ENCODE data around the gene PSMC1. TPM values are rescaled to one million over a fixed set of nuclear protein-coding genes. Genes with fewer than 3 reads are reported as not detected.

The PSMC1 gene
- total and polyA plus RNA-seq, 10 of the 15 experiments (the other 5 are each of a cell fraction or from before 2014, with no cell fraction given) = 97.4 to 286 (median 209) TPM

- ChIA-PET SMC1A (ENCODE audit: uncharacterized antibody, unreplicated experiment) (no interaction called here), CTCF (no interaction called here), RAD21 (ENCODE audit: unreplicated experiment) (no interaction called here), POLR2A (no interaction called here)
- H3K27ac ChIP-seq (ENCODE audit: control insufficient read depth, insufficient read depth) = no peak overlapping the region
- no peak overlapping the region for H3K9ac ChIP-seq (ENCODE audit: control insufficient read depth, insufficient read depth, low read length)
- BruUV-seq (replicated peaks) = no TSS peak
- ATAC-seq = no peak
- no peak overlapping the region for H3K4me2 ChIP-seq (ENCODE audit: control insufficient read depth, insufficient read depth)
- no peaks in the 10 kb centered on the region for H3K79me2 ChIP-seq (ENCODE audit: control insufficient read depth, insufficient read depth, low read length)
- intact Hi-C loops (cut with micrococcal nuclease; ENCODE audit: unreplicated experiment) = no loop called here
- no peaks in the 10 kb centered on the region for H3K4me1 ChIP-seq (ENCODE audit: control insufficient read depth, insufficient read depth, low read length)
- FAIRE-seq = no peak
- H3K4me3 ChIP-seq = no peak overlapping the region
- no peak for DNase-seq (ENCODE audit: low read depth, low spot score)
- in situ Hi-C loops (cut with MboI) = no loop called here
- H3K27me3 ChIP-seq (replicated peaks in 1 of 2; ENCODE audit: control insufficient read depth in 2 of 2, insufficient read depth in 2 of 2, low read length in 1 of 2) = no peaks in the 10 kb centered on the region
- no peak overlapping the region for H2AFZ ChIP-seq (ENCODE audit: control insufficient read depth, low read depth, low read length)
- no peaks in the 10 kb centered on the region for H4K20me1 ChIP-seq (ENCODE audit: control insufficient read depth, insufficient read depth)
- no peaks in the 10 kb centered on the region for H3K36me3 ChIP-seq (ENCODE audit: control insufficient read depth in 2 of 2, insufficient read depth in 2 of 2, low read length in 1 of 2)
- H3K9me3 ChIP-seq (replicated peaks; ENCODE audit: control insufficient read depth, insufficient read depth, low read length) = peaks cover 13% of the 10 kb centered on the region; the same call in 2 of the 3 replicates
- no peak for TF ChIP-seq ZNF592 (IDR thresholded peaks at IDR 0.05)
- TF ChIP-seq NR2C1 (IDR thresholded peaks at IDR 0.05) = no peak
- no peak for TF ChIP-seq EED (IDR thresholded peaks at IDR 0.05; ENCODE audit: low read depth)
- TF ChIP-seq TBL1XR1 (IDR thresholded peaks at IDR 0.05; ENCODE audit: low read depth, low read length) = no peak
- TF ChIP-seq SMAD5 (IDR thresholded peaks at IDR 0.05; ENCODE audit: low read depth) = no peak
- TF ChIP-seq, protein P1, sequence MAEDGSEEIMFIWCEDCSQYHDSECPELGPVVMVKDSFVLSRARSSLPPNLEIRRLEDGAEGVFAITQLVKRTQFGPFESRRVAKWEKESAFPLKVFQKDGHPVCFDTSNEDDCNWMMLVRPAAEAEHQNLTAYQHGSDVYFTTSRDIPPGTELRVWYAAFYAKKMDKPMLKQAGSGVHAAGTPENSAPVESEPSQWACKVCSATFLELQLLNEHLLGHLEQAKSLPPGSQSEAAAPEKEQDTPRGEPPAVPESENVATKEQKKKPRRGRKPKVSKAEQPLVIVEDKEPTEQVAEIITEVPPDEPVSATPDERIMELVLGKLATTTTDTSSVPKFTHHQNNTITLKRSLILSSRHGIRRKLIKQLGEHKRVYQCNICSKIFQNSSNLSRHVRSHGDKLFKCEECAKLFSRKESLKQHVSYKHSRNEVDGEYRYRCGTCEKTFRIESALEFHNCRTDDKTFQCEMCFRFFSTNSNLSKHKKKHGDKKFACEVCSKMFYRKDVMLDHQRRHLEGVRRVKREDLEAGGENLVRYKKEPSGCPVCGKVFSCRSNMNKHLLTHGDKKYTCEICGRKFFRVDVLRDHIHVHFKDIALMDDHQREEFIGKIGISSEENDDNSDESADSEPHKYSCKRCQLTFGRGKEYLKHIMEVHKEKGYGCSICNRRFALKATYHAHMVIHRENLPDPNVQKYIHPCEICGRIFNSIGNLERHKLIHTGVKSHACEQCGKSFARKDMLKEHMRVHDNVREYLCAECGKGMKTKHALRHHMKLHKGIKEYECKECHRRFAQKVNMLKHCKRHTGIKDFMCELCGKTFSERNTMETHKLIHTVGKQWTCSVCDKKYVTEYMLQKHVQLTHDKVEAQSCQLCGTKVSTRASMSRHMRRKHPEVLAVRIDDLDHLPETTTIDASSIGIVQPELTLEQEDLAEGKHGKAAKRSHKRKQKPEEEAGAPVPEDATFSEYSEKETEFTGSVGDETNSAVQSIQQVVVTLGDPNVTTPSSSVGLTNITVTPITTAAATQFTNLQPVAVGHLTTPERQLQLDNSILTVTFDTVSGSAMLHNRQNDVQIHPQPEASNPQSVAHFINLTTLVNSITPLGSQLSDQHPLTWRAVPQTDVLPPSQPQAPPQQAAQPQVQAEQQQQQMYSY (CRISPR knock-in tag; IDR thresholded peaks at IDR 0.05) = no peak
- no peak for TF ChIP-seq CBX5 (IDR thresholded peaks at IDR 0.05; ENCODE audit: low read depth)
- no peak for TF ChIP-seq SIX5 (IDR thresholded peaks at IDR 0.05; ENCODE audit: low read depth, low read length, severe bottlenecking)
- no peak for TF ChIP-seq SMARCA5 (IDR thresholded peaks at IDR 0.05)
- TF ChIP-seq, protein P2, sequence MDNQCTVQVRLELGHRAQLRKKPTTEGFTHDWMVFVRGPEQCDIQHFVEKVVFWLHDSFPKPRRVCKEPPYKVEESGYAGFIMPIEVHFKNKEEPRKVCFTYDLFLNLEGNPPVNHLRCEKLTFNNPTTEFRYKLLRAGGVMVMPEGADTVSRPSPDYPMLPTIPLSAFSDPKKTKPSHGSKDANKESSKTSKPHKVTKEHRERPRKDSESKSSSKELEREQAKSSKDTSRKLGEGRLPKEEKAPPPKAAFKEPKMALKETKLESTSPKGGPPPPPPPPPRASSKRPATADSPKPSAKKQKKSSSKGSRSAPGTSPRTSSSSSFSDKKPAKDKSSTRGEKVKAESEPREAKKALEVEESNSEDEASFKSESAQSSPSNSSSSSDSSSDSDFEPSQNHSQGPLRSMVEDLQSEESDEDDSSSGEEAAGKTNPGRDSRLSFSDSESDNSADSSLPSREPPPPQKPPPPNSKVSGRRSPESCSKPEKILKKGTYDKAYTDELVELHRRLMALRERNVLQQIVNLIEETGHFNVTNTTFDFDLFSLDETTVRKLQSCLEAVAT (IDR thresholded peaks at IDR 0.05) = no peak
- TF ChIP-seq BHLHE40 (IDR thresholded peaks at IDR 0.05; ENCODE audit: borderline replicate concordance in 1 of 2, low read depth in 2 of 2, low read length in 1 of 2) = no peak
- no peak for TF ChIP-seq NFYB (IDR thresholded peaks at IDR 0.05; ENCODE audit: insufficient read depth, low read depth, low read length)
- TF ChIP-seq TARDBP (IDR thresholded peaks at IDR 0.05; ENCODE audit: borderline replicate concordance) = no peak
- no peak for TF ChIP-seq BCL3 (IDR thresholded peaks at IDR 0.05; ENCODE audit: borderline replicate concordance, insufficient read depth, low read depth, low read length, poor library complexity, severe bottlenecking)
These were observed 13.9 kb upstream of the PSMC1 start for GRCh38 chr14:90242444-90242843.
